Urinary bladder (tissue), 4 donors: Measurements from ENCODE around the gene DYNC2H1. TPM values are rescaled to one million over a fixed set of nuclear protein-coding genes. Genes with fewer than 3 reads are reported as not detected.

Source experiments
- DNase-seq: peaks from one replicate; pipeline ENCODE4 v3.0.0-alpha.2; 2015; ENCODE audit errors: extremely low spot score
- H3K27ac ChIP-seq: one replicate; pipeline ENCODE4 v1.5.1; 2013; ENCODE audit warnings: low read depth, mild to moderate bottlenecking, moderate library complexity
- H3K36me3 ChIP-seq: one replicate; pipeline ENCODE4 v1.6.1; 2013; ENCODE audit warnings: mild to moderate bottlenecking, moderate library complexity; ENCODE audit not compliant: insufficient read depth
- H3K4me1 ChIP-seq: one replicate; pipeline ENCODE4 v1.6.1; 2013; ENCODE audit warnings: mild to moderate bottlenecking, moderate library complexity; ENCODE audit not compliant: insufficient read depth
- H3K4me3 ChIP-seq: one replicate; pipeline ENCODE4 v1.5.1; 2013; ENCODE audit warnings: low read depth, low read length
- WGBS: extraction: QIAGEN DNeasy Blood & Tissue Kit; methylation state at CpG from one replicate; pipeline ENCODE4 v1.1.7; 2013; 5-methylcytosine and 5-hydroxymethylcytosine counted together
- polyA plus RNA-seq: library from polyadenylated mRNA; stranded (reverse); fragments of 200-250 nt; gene quantifications from one replicate; pipeline ENCODE4 v1.2.3, GENCODE V29; 2013
- total RNA-seq: library from RNA; depleted of rRNA; stranded (reverse); fragments of >200 nt; gene quantifications from one replicate; pipeline ENCODE4 v1.2.3, GENCODE V29; 2014
- donor health status: healthy with polysubstance abuse.
- donor health status: healthy.

Gene DYNC2H1
- total and polyA plus RNA-seq, 2 donors: 12.8 to 91.8 TPM

DNA sequence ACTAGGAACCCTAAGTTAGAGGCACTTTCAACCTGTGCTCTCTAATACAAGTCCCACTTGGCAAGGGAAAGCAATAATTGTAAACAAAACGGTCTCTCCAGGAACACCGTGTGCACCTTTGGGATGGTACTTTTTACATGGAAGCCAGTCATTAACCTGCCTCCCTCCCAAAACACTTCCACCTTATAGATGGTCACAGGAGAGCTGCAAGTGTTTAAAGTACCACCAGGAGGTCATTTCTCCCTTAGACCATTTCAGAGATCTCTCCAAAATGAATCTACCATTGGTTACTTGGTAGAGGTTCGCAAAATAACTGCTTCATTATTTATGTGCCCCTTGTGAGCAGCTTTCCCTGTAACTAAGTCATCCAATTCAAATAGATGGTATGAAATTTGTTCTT, 375.3 kb downstream of the DYNC2H1 start:
- no peak for DNase-seq
- no peaks in the 10 kb centered on the region for H3K36me3 ChIP-seq
- WGBS: 90% methylated on average over 3 of the region's 3 CpGs
- no peaks in the 10 kb centered on the region for H3K4me1 ChIP-seq
- H3K4me3 ChIP-seq: no peak overlapping the region
- H3K27ac ChIP-seq: no peak overlapping the region

DNA sequence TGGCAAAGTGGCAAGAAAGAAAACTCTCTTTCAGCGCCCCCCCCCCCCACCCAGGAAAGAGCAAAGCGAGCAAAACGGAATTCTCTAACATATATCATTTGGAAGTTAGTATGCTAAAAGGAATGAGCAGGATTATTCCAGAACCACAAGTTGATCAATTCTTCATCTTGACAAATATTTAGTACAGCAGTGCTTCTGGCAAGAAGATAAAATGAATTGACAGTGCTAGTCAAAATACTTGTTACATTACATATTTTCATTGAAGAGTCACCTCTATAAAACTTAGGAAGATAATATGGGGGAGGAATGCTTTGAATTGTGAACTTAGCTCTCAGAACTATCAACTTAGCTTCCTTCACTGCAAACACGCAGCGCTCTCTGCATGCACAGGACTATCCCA, 377.4 kb downstream of the DYNC2H1 start:
- H3K4me3 ChIP-seq: no peak overlapping the region
- H3K36me3 ChIP-seq: no peaks in the 10 kb centered on the region
- no peak for DNase-seq
- WGBS: 81% methylated on average over 5 of the region's 5 CpGs
- no peak overlapping the region for H3K27ac ChIP-seq
- H3K4me1 ChIP-seq: no peaks in the 10 kb centered on the region

DNA sequence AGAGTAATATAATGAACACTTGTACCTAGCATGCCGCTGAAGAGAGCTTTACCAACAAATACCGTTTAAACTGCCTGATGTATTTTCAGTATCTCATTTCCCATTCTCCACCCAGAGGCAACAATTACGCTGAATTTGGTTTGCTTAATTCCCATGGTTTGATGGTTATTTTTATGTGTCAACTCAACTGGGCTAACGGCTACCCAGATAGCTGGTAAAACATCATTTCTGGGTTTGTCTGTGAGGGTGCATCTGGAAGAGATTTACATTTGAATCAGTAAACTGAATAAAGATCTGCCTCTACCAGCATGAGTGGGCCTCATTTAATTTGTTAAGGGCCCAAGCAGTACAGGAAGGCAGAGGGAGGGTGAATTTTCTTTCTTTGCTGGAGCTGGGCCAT, 377.9 kb downstream of the DYNC2H1 start:
- WGBS: 90% methylated on average over 4 of the region's 4 CpGs
- no peak overlapping the region for H3K4me3 ChIP-seq
- no peak overlapping the region for H3K27ac ChIP-seq
- H3K4me1 ChIP-seq: no peaks in the 10 kb centered on the region
- DNase-seq: no peak
- H3K36me3 ChIP-seq: no peaks in the 10 kb centered on the region

DNA sequence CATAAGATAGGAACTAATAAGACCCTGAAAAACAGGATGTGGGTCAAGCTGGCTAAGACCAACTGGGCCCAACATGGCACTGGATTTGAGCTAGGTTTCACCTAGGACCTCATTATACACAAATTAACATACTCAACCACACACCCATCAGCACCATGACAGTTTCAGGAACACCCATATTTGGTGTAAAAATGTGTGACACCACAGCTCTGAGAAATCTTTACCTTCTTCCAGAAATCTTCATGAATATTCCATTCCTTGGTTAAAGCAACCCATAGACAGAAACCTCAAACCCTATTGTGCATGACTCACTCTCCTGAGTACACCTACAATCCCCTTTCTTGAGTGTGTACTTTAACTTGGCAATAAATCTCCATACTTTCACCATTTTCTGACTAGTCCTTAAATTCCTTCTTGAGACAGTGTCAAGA, 378.8 kb downstream of the DYNC2H1 start:
- no peak for DNase-seq
- no peaks in the 10 kb centered on the region for H3K4me1 ChIP-seq
- no peak overlapping the region for H3K27ac ChIP-seq
- H3K36me3 ChIP-seq: no peaks in the 10 kb centered on the region
- no peak overlapping the region for H3K4me3 ChIP-seq

DNA sequence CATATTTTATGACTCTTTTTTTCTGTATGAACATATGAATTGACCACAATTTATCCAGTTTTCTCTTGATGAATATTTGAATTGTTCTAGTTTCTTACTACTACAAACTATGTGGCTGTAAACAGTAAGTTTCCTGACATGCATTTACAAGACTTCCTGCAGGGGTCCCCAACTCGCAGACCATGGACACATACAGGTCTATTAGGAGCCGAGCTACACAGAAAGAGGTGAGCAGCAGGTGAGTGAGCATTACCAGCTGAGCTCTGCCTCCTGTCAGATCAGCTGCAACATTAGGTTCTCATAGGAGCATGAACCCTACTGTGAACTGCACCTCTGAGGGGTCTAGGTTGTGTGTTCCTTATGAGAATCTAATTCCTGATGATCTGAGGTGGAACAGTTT, 379.4 kb downstream of the DYNC2H1 start:
- H3K36me3 ChIP-seq: no peaks in the 10 kb centered on the region

DNA sequence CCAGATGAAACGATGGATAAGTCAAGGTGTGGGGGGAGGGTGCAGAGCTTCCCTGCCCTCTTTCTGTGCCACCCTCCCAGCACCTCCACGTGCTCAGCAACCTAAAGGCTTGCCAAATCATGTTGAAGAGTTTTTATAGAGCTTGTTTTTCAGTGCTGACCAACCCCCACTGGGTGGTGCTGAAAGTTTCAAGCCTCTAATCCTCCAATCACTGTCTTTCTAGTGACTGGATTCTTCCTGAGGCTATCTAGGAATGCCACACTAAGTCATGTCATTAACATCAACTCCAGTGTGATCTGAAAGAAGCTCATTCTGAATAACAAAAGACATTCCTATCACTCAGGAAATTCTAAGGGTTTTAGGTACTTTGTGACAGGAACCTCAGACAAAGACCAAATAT, 382.6 kb downstream of the DYNC2H1 start:
- no peak for DNase-seq
- Histone ChIP-seq H3K4me3 (no peak overlapping the region), H3K27ac (no peak overlapping the region), H3K4me1 (no peaks in the 10 kb centered on the region), H3K36me3 (no peaks in the 10 kb centered on the region)
- WGBS: 67% methylated on average over 2 of the region's 2 CpGs

More for the DNA sequence above, 379.4 kb downstream of the DYNC2H1 start:
- DNase-seq: no peak
- WGBS: 89% methylated on average over 2 of the region's 2 CpGs
- no peaks in the 10 kb centered on the region for H3K4me1 ChIP-seq
- H3K27ac ChIP-seq: no peak overlapping the region
- H3K4me3 ChIP-seq: no peak overlapping the region

DNA sequence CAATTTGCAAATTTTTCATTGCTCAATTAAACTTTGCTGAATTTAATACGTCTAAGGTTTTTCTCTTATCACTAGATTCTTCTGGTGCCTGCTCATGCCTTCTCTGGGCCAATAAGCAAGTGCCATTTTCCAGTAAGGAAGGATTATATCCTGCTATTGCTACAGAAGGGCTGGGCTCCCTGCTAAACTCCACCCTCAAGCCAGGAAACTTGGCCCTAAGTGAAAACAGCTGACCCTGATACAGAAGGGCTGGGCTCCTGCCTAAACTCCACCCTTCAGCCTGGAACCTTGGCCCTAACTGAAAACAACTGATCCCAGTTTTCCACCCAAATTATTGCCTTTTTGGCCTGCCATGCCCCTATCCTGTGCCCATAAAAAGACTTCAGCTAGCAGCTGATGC, 385.3 kb downstream of the DYNC2H1 start:
- H3K27ac ChIP-seq: no peak overlapping the region
- WGBS: 55% methylated on average over 1 of the region's 1 CpG

DNA sequence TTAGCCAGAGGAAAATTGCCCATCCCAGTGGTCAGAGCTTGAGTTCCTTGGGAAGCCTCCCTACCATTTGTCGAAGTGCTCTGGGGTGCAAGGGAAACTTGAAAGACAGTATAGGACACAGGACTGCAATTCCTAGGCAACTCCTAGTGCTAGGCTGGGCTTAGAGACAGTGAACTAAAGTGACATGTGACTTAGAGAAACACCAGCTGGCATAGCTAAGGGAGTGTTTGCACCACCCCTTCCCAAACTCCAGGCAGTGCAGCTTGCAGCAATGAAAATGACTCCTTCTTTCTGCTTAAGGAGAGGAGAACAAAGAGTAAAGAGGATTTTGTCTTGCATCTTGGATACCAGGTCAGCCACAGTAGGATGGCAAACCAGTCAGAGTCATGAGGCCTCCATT, 388.0 kb downstream of the DYNC2H1 start:
- H3K4me3 ChIP-seq: no peak overlapping the region
- no peaks in the 10 kb centered on the region for H3K36me3 ChIP-seq
- H3K27ac ChIP-seq: no peak overlapping the region
- DNase-seq: no peak
- WGBS: 63% methylated on average over 1 of the region's 1 CpG
- H3K4me1 ChIP-seq: no peaks in the 10 kb centered on the region

More for the DNA sequence above, 385.3 kb downstream of the DYNC2H1 start:
- no peak for DNase-seq
- Histone ChIP-seq H3K4me1 (no peaks in the 10 kb centered on the region), H3K36me3 (no peaks in the 10 kb centered on the region), H3K4me3 (no peak overlapping the region)

DNA sequence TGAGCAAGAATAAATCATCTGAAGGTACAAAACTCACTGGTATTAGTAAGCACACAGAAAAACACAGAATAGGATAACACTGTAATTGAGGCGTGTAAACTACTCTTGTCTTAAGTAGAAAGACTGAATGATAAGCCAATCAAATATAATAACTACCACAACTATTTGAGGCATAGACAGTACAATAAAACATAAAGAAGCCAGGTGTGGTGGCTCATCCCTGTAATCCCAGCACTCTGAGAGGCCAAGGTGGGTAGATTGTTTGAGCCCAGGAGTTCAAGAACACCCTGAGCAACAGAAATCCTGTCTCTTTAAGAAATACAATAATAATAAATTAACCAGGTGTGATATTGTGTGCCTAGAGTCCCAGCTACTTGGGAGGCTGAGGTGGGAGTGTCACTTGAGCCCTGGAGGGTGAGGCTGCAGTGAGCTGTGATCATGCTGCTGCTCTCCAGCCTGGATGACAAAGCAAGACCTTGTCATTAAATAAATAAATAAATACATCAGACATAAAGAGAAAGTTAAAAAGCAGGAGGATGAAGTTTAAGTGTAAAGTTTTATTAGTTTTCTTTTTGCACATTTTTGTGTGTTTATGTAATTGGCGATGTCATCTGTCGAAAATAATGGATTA, 390.6 kb downstream of the DYNC2H1 start:
- no peak overlapping the region for H3K4me3 ChIP-seq
- H3K4me1 ChIP-seq: no peaks in the 10 kb centered on the region
- H3K36me3 ChIP-seq: no peaks in the 10 kb centered on the region
- H3K27ac ChIP-seq: no peak overlapping the region
- DNase-seq: no peak
- WGBS: 63% methylated on average over 3 of the region's 3 CpGs

DNA sequence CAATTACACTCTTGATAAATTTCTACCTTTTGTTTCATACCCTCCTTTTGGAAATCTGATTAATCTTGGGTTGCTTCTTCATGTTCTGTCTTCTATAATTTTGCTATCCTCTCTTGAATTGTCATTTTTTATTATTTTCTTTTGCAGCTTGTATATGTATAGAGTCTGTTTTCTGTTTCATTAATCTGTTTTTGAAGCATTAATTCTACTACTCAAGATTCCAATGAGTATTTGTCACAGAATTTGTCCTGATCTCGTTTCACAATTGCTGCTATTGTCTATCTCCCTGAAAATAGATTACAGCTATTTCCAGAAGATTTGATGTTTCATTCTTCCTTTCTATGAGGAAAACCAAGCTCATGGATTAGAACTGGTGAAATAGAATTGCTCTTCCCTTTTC, 406.1 kb downstream of the DYNC2H1 start:
- WGBS: 71% methylated on average over 1 of the region's 1 CpG
- Histone ChIP-seq H3K4me1 (no peaks in the 10 kb centered on the region), H3K36me3 (no peaks in the 10 kb centered on the region), H3K27ac (no peak overlapping the region), H3K4me3 (no peak overlapping the region)
- no peak for DNase-seq

DNA sequence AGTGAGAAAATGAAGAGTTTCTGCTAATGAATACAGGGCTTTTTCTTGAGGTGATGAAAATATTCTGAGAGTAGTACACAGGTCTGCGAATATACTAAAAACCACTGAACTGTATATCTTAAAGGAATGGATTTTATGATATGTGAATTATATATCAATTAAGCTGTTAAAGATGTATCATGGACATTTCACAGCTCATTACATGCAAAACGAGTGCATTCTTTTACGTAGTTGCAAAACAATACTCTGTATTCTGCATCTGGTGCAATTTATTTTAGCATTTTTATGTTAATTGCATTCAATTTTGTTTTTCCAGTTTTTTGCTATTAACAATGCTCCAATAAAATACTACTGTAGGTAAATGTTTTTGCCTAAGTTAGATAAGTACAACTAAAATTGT, 411.6 kb downstream of the DYNC2H1 start:
- H3K36me3 ChIP-seq: no peaks in the 10 kb centered on the region
- DNase-seq: no peak
- no peak overlapping the region for H3K4me3 ChIP-seq
- WGBS: 86% methylated on average over 3 of the region's 3 CpGs
- no peaks in the 10 kb centered on the region for H3K4me1 ChIP-seq
- H3K27ac ChIP-seq: no peak overlapping the region

DNA sequence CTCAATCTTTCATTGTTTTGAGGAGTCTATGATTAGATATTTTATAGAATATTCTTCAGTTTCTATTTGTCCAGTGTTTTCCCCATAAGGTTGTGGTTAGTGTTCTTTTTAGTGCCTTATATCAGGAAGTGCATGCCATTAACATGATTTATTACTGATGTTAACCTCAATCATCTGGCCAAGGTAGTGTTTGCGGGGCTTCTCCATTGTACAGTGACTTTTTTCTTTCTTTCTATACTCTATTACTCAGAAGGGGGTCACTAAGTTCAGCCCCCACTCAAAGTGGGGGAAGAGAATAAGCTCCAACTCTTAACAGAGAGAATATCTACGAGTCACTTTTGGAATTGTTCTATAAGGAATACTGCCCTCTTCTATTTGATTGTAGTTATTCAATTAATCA, 415.8 kb downstream of the DYNC2H1 start:
- H3K4me1 ChIP-seq: no peaks in the 10 kb centered on the region
- WGBS: 59% methylated on average over 2 of the region's 2 CpGs

DNA sequence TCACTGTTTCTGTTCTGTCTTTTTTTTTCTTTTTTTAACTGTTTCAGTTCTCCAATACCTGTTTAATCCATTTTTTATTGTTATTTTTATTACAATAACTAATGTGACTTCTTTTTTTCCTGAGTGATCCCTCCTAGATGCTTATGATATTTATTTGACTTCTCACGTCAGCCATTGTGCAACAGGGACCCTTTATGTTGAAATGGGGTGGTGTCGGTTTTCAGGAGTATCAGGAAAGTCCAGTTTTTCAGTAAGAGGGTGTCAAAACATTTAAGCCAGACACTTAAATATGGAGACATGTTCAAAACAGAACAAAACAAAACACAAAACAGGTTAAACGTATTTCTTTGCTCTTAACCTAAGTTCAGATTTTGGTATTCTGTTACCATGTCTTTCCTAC, 418.8 kb downstream of the DYNC2H1 start:
- 53% methylated on average over 3 of the region's 3 CpGs for WGBS

More for the DNA sequence above, 415.8 kb downstream of the DYNC2H1 start:
- Histone ChIP-seq H3K27ac (no peak overlapping the region), H3K36me3 (no peaks in the 10 kb centered on the region), H3K4me3 (no peak overlapping the region)
- DNase-seq: no peak

DNA sequence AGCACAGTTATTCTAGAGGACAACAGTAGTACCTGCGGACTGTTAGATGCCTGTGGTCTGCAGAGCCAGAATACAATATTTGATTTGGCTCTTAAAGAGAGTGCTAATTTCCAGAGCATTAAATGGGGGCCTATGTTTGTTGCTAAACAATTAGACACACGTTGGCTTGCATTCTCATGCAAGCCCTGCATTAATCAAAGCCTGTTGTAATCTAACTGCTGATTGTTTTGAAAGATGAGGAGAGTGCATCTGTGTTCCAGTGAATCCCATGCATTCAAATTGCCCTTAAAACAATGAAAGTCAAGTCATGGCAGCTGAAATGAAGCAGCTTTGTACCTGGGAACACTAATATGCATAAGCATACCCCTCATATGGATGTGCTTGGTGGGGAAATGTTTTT, 419.4 kb downstream of the DYNC2H1 start:
- 60% methylated on average over 2 of the region's 2 CpGs for WGBS
- no peak for DNase-seq

More for the DNA sequence above, 418.8 kb downstream of the DYNC2H1 start:
- no peak overlapping the region for H3K4me3 ChIP-seq
- H3K27ac ChIP-seq: no peak overlapping the region
- no peaks in the 10 kb centered on the region for H3K36me3 ChIP-seq
- H3K4me1 ChIP-seq: no peaks in the 10 kb centered on the region
- no peak for DNase-seq

DNA sequence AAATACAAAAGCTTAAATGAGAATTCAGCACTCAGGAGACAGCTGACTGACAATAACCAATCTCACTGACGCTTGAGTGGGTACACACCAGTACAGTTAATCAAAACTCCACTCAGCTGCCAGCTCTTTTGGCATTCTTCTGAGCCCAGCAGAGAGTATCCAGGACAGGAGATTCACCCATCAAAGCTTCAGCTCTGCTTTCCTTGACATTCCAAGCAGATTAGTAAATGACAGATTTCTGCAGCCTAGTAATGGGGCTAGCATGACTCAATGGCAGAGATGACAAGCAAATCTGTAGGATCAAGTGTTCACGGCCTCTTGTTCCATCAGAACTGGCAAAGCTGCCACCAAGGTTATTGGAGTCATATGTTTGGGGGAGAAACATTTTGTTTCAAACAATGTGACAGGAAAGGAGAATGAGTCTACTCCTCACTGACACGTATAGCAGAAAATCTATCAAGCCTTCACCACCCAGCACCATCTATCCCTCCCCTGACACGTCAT, 420.0 kb downstream of the DYNC2H1 start:
- H3K27ac ChIP-seq: no peak overlapping the region
- no peaks in the 10 kb centered on the region for H3K36me3 ChIP-seq
- no peak for DNase-seq
- 41% methylated on average over 4 of the region's 4 CpGs for WGBS
- no peak overlapping the region for H3K4me3 ChIP-seq
- H3K4me1 ChIP-seq: no peaks in the 10 kb centered on the region

More for the DNA sequence above, 419.4 kb downstream of the DYNC2H1 start:
- Histone ChIP-seq H3K4me1 (no peaks in the 10 kb centered on the region), H3K27ac (no peak overlapping the region), H3K36me3 (no peaks in the 10 kb centered on the region), H3K4me3 (no peak overlapping the region)
